B cell (primary cell): ENCODE results near the gene SCN1B. TPM values are rescaled to one million over a fixed set of nuclear protein-coding genes. Genes with fewer than 3 reads are reported as not detected.

Experiments used
- ATAC-seq: fragments of 200-7000 bp; cut with Tn5 transposase; one replicate; pipeline ENCODE4 v1.10.0; 2021; ENCODE audit warnings: low read depth, mild to moderate bottlenecking, moderate number of reproducible peaks, moderate library complexity
- CTCF ChIA-PET: fragments of 350-600 bp; sonication (Branson Sonifier 250); formaldehyde crosslinking; loops from one replicate; lab custom pipeline; 2021; ENCODE audit warnings: antibody characterized with exemption, inconsistent platforms; lab: Charles Lee
- POLR2A ChIA-PET: fragments of 350-600 bp; sonication (Branson Sonifier 250); formaldehyde crosslinking; loops from one replicate; lab custom pipeline; 2021; ENCODE audit warnings: antibody characterized with exemption; lab: Charles Lee
- DNase-seq: peaks from one replicate; pipeline ENCODE4 v3.0.0; 2013
- H2AFZ ChIP-seq: 2 replicates; pipeline ENCODE4 v1.6.1; 2012; ENCODE audit warnings: mild to moderate bottlenecking, low read depth, low read length; ENCODE audit not compliant: insufficient read depth, poor library complexity, severe bottlenecking
- H3K27ac ChIP-seq, 2 donors: 1 replicate in 1 of 2; 2 replicates in 1 of 2; pipeline ENCODE4 v1.5.1; 2012 to 2013; ENCODE audit warnings: low read length in 2 of 2, mild to moderate bottlenecking in 2 of 2, moderate library complexity in 1 of 2
- H3K27me3 ChIP-seq, 4 experiments: fragments of 200-600 bp in 1 of 4; sonication (generic) in 1 of 4; replicated peaks in 1 of 4; 1 replicate in 2 of 4; 2 replicates in 2 of 4; pipeline versions ENCODE4 v1.6.1 to v1.7.0; 2013 to 2016; ENCODE audit warnings: low read length in 3 of 4, mild to moderate bottlenecking in 2 of 4, mixed read lengths in 1 of 4, moderate library complexity in 1 of 4; ENCODE audit not compliant: insufficient read depth in 4 of 4, control insufficient read depth in 3 of 4; ENCODE audit errors: control extremely low read depth in 1 of 4
- H3K36me3 ChIP-seq, 2 experiments: replicated peaks in 1 of 2; 1 replicate in 1 of 2; 2 replicates in 1 of 2; pipeline versions ENCODE4 v1.6.1 to v1.7.1; 2013; ENCODE audit warnings: low read length in 1 of 2; ENCODE audit not compliant: insufficient read depth in 2 of 2, control insufficient read depth in 1 of 2; ENCODE audit errors: control extremely low read depth in 1 of 2, extremely low read depth in 1 of 2
- H3K4me1 ChIP-seq, 2 donors: fragments of 200-600 bp in 1 of 2; sonication (generic) in 1 of 2; 1 replicate in 1 of 2; 2 replicates in 1 of 2; pipeline versions ENCODE4 v1.5.1 to v1.6.1; 2013 to 2017; ENCODE audit warnings: low read length in 2 of 2; ENCODE audit not compliant: control insufficient read depth in 2 of 2, insufficient read depth in 2 of 2
- H3K4me2 ChIP-seq: replicated peaks from 2 replicates; pipeline ENCODE3; 2012; ENCODE audit warnings: mild to moderate bottlenecking, low read depth, low read length; ENCODE audit not compliant: poor library complexity, severe bottlenecking
- H3K4me3 ChIP-seq, 5 experiments: fragments of 200-600 bp in 1 of 5; sonication (generic) in 1 of 5; 1 replicate in 3 of 5; 2 replicates in 2 of 5; pipeline versions ENCODE4 v1.5.1 to v1.7.0; 2011 to 2016; ENCODE audit warnings: low read length in 4 of 5, mild to moderate bottlenecking in 4 of 5, low read depth in 2 of 5, control low read depth in 1 of 5, moderate library complexity in 1 of 5; ENCODE audit not compliant: insufficient read depth in 1 of 5; ENCODE audit errors: control extremely low read depth in 1 of 5, extremely low read depth in 1 of 5
- H3K79me2 ChIP-seq: fragments of 200-600 bp; sonication (generic); one replicate; pipeline ENCODE4 v1.6.0; 2016; ENCODE audit warnings: low read length; ENCODE audit not compliant: control insufficient read depth, insufficient read depth
- H3K9ac ChIP-seq: fragments of 200-600 bp; sonication (generic); 2 replicates; pipeline ENCODE4 v1.6.1; 2017; ENCODE audit warnings: mild to moderate bottlenecking, low read length, moderate library complexity
- H3K9me3 ChIP-seq, 3 donors: one replicate each; pipeline versions ENCODE4 v1.6.1 to v1.7.1; 2013; ENCODE audit warnings: low read length in 2 of 3; ENCODE audit not compliant: control insufficient read depth in 2 of 3, insufficient read depth in 1 of 3; ENCODE audit errors: control extremely low read depth in 1 of 3
- H4K20me1 ChIP-seq: 2 replicates; pipeline ENCODE4 v1.6.0; 2012; ENCODE audit warnings: mild to moderate bottlenecking, low read length; ENCODE audit not compliant: insufficient read depth, control insufficient read depth, poor library complexity, severe bottlenecking
- H3K27ac Mint-ChIP-seq: one replicate; pipeline ENCODE4 v1.8.0; 2021; ENCODE audit warnings: mixed read lengths
- H3K27me3 Mint-ChIP-seq: one replicate; pipeline ENCODE4 v1.8.0; 2021; ENCODE audit warnings: mixed read lengths
- H3K4me1 Mint-ChIP-seq: one replicate; pipeline ENCODE4 v1.8.0; 2021; ENCODE audit warnings: mixed read lengths
- H3K4me3 Mint-ChIP-seq: one replicate; pipeline ENCODE4 v1.8.0; 2021; ENCODE audit warnings: mixed read lengths
- H3K9me3 Mint-ChIP-seq: one replicate; pipeline ENCODE4 v1.8.0; 2022; ENCODE audit warnings: mixed read lengths; ENCODE audit not compliant: insufficient read depth
- EZH2 ChIP-seq: IDR thresholded peaks from 2 replicates; pipeline ENCODE4 v1.6.1; 2012; ENCODE audit warnings: borderline replicate concordance, low read depth, mild to moderate bottlenecking, moderate library complexity, low read length; ENCODE audit not compliant: insufficient read depth, poor library complexity, severe bottlenecking
- WGBS: methylation state at CpG from one replicate; pipeline ENCODE4 v1.1.5; 2013; ENCODE audit warnings: missing lambda C conversion rate; ENCODE audit not compliant: insufficient coverage; 5-methylcytosine and 5-hydroxymethylcytosine counted together
- intact Hi-C: fragments of 100-400 bp; cut with micrococcal nuclease; formaldehyde crosslinking; loops from one replicate; pipeline ENCODE4 v1.10.0; 2022
- polyA minus RNA-seq: library from RNA; depleted of rRNA, polyadenylated mRNA; stranded (reverse); fragments of >200 nt; gene quantifications from 2 replicates; pipeline ENCODE4 v1.2.3, GENCODE V29; 2012
- polyA plus RNA-seq: library from polyadenylated mRNA; depleted of rRNA; stranded (reverse); fragments of >200 nt; gene quantifications from 2 replicates; pipeline ENCODE4 v1.2.3, GENCODE V29; 2012
- total RNA-seq, 2 donors: library from RNA; stranded (reverse); fragments of 120-200 nt in 1 of 2; gene quantifications; 1 replicate in 1 of 2; 2 replicates in 1 of 2; pipeline versions ENCODE4 v1.2.3 to v1.2.4, GENCODE V29; 2013 to 2022
- TF ChIP-seq, protein P1 (sequence below): fragments of 200-600 bp; IDR thresholded peaks from one replicate; pipeline ENCODE4 v1.8.0; 2022; ENCODE audit warnings: antibody characterized with exemption, mild to moderate bottlenecking

The SCN1B gene
- total RNA-seq (0.49 and 0.52 TPM in 2 replicates), polyA plus RNA-seq (0.72 and 1.3 TPM in 2 replicates), polyA minus RNA-seq (0.26 and 0.43 TPM in 2 replicates)
- total RNA-seq (2013) = 0.54 TPM

DNA sequence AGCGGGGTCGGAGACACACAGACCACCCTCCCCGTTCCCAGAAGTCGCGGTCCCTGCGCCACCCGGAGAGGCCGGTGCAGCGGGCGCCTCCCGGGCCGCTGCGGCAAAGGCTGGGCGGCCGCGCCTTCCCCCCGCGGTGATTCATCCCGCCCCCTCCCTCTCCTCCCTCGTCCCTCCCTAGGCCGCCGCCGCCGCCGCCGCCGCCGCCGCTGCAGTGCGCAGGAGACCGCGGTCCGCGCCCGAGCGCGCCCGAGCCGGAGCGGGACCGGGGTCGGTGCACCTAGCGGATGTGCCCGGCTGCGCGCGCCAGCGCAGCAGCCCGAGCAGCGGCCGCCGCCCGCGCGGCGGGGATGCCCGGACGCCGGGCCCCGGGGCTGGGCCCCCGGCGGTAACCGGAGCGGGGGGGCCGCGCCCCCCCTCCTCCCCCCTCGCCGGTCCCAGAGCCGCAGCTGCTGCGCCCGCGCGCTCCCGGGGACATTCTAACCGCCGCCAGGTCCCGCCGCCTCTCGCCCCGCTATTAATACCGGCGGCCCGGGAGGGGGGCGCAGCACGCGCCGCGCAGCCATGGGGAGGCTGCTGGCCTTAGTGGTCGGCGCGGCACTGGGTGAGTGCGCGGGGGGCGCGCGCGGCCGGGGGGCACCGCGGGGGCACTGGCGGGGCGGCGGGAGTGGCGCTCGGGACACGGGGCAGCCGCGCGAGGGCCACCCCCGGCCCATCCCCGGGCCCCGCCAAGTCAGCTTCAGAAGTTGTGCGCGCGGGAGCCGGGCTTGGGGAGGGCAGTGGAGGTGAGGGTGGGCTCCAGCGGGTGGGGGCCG is at the start of gene SCN1B:
TSS of gene SCN1B (plus strand) at position 214 of the 815 bp plus-strand sequence. CDS start at position 565, 351 bp downstream.
- peaks cover 10 to 13% of the 10 kb centered on the region in 2 donors for H3K4me1 ChIP-seq
- no peak within 1 kb of the TSS for H3K9ac ChIP-seq
- H3K79me2 ChIP-seq = no peaks in the 10 kb centered on the region
- peak within 1 kb of the TSS; percentile 58 for H3K4me3 Mint-ChIP-seq
- H3K9me3 ChIP-seq = peaks cover 0 to 2% (median 0%) of the 10 kb centered on the region in 3 donors
- H3K36me3 ChIP-seq = peaks cover 0 to 5% of the 10 kb centered on the region in 2 experiments
- DNase-seq (peak; percentile 42), ATAC-seq (peak; percentile 65)
- no peak within 1 kb of the TSS for H2AFZ ChIP-seq
- no peak within 1 kb of the TSS for H3K27ac Mint-ChIP-seq
- ChIA-PET CTCF (no interaction called here), POLR2A (no interaction called here)
- peaks cover 8% of the 10 kb centered on the region for H3K4me1 Mint-ChIP-seq
- TF ChIP-seq, protein P1, sequence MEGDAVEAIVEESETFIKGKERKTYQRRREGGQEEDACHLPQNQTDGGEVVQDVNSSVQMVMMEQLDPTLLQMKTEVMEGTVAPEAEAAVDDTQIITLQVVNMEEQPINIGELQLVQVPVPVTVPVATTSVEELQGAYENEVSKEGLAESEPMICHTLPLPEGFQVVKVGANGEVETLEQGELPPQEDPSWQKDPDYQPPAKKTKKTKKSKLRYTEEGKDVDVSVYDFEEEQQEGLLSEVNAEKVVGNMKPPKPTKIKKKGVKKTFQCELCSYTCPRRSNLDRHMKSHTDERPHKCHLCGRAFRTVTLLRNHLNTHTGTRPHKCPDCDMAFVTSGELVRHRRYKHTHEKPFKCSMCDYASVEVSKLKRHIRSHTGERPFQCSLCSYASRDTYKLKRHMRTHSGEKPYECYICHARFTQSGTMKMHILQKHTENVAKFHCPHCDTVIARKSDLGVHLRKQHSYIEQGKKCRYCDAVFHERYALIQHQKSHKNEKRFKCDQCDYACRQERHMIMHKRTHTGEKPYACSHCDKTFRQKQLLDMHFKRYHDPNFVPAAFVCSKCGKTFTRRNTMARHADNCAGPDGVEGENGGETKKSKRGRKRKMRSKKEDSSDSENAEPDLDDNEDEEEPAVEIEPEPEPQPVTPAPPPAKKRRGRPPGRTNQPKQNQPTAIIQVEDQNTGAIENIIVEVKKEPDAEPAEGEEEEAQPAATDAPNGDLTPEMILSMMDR = no peak
- no peak for TF ChIP-seq EZH2
- WGBS = under 1% methylated on average over 117 of the region's 118 CpGs
- H3K27me3 Mint-ChIP-seq = peaks cover 32% of the 10 kb centered on the region
- intact Hi-C loops = no loop called here
- H3K9me3 Mint-ChIP-seq = no peaks in the 10 kb centered on the region
- H3K4me3 ChIP-seq = peak within 1 kb of the TSS in 2 of 5 experiments; percentile 19 to 29
- H3K27ac ChIP-seq = no peak within 1 kb of the TSS
- peak within 1 kb of the TSS; percentile 66 for H3K4me2 ChIP-seq
- H4K20me1 ChIP-seq = no peaks in the 10 kb centered on the region
- H3K27me3 ChIP-seq = peaks cover 0 to 24% (median 8%) of the 10 kb centered on the region in 4 experiments

DNA sequence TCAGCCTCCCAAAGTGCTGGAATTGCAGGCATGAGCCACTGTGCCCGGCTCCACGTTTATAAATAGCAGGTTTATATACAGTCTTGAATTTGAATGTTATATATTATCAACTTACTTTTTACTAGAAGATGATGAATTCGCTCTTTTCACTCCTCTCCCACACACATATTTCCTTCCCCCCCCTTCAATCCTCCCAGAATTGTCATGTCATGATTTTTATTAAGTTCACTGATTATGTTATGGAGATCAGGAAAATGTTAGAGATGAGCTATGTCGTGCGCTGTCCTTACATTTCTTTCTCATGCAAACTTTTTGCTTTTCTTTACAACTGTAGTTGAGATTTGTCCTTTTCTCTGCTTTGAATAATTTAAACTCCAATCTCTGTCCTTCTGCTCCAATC is 48.0 kb upstream of the SCN1B start:
- no peaks in the 10 kb centered on the region for H3K9me3 Mint-ChIP-seq
- H3K4me1 Mint-ChIP-seq = no peaks in the 10 kb centered on the region
- H4K20me1 ChIP-seq = no peaks in the 10 kb centered on the region
- H3K4me3 Mint-ChIP-seq = no peak overlapping the region
- TF ChIP-seq EZH2 = no peak
- TF ChIP-seq, protein P1 = no peak
- H3K36me3 ChIP-seq = no peaks in the 10 kb centered on the region
- H3K27me3 Mint-ChIP-seq = peaks cover 18% of the 10 kb centered on the region
- no peak for ATAC-seq
- no CpG with 5 or more reads among the region's 5 CpGs for WGBS
- intact Hi-C loops = no loop called here
- H3K79me2 ChIP-seq = no peaks in the 10 kb centered on the region
- H3K27me3 ChIP-seq = peaks cover 0 to 3% (median 2%) of the 10 kb centered on the region in 4 experiments
- POLR2A ChIA-PET = no interaction called here
- no peak overlapping the region for H3K27ac ChIP-seq
- CTCF ChIA-PET = no interaction called here
- no peak overlapping the region for H3K4me3 ChIP-seq
- H2AFZ ChIP-seq = no peak overlapping the region
- H3K4me1 ChIP-seq = no peaks in the 10 kb centered on the region
- DNase-seq = no peak
- H3K27ac Mint-ChIP-seq = no peak overlapping the region
- H3K9ac ChIP-seq = no peak overlapping the region
- H3K4me2 ChIP-seq = no peak overlapping the region
- no peaks in the 10 kb centered on the region for H3K9me3 ChIP-seq
